ENCODE data around the gene IAH1.

The IAH1 gene

GRCh38 chr2:9440058-9440727 lies 34.2 kb upstream of the IAH1 start:
- H3K4me3 ChIP-seq (ENCODE audit: low read depth, low read length): no peak overlapping the region
- no peaks in the 10 kb centered on the region for H3K9me3 ChIP-seq
- no peaks in the 10 kb centered on the region for H3K27me3 ChIP-seq
- H3K36me3 ChIP-seq: peaks cover 82% of the 10 kb centered on the region
- DNase-seq: no peak
- H3K4me1 ChIP-seq: no peaks in the 10 kb centered on the region
- no peak for TF ChIP-seq CTCF (IDR thresholded peaks at IDR 0.05; ENCODE audit: low read depth, low read length)

- peaks cover 81% of the 10 kb centered on the region for H3K36me3 ChIP-seq
- H3K27me3 ChIP-seq: no peaks in the 10 kb centered on the region
- DNase-seq: no peak
- TF ChIP-seq CTCF (IDR thresholded peaks at IDR 0.05; ENCODE audit: low read depth, low read length): no peak
- no peaks in the 10 kb centered on the region for H3K4me1 ChIP-seq
- H3K4me3 ChIP-seq (ENCODE audit: low read depth, low read length): no peak overlapping the region
- H3K9me3 ChIP-seq: no peaks in the 10 kb centered on the region
Measured at GRCh38 chr2:9441556-9441955, 32.8 kb upstream of the IAH1 start.

GRCh38 chr2:9443526-9443925 lies 30.8 kb upstream of the IAH1 start:
- no peak overlapping the region for H3K4me3 ChIP-seq (ENCODE audit: low read depth, low read length)
- H3K36me3 ChIP-seq: peaks cover 68% of the 10 kb centered on the region
- no peaks in the 10 kb centered on the region for H3K27me3 ChIP-seq
- no peaks in the 10 kb centered on the region for H3K9me3 ChIP-seq
- DNase-seq: no peak
- no peaks in the 10 kb centered on the region for H3K4me1 ChIP-seq
- no peak for TF ChIP-seq CTCF (IDR thresholded peaks at IDR 0.05; ENCODE audit: low read depth, low read length)

- peaks cover 72% of the 10 kb centered on the region for H3K36me3 ChIP-seq
Measured at GRCh38 chr2:9445089-9445488, 29.3 kb upstream of the IAH1 start.

GRCh38 chr2:9451231-9451630 lies 23.1 kb upstream of the IAH1 start:
- DNase-seq: no peak
- Histone ChIP-seq H3K4me3 (ENCODE audit: low read depth, low read length) (no peak overlapping the region), H3K4me1 (no peaks in the 10 kb centered on the region), H3K9me3 (no peaks in the 10 kb centered on the region), H3K36me3 (peaks cover 53% of the 10 kb centered on the region), H3K27me3 (no peaks in the 10 kb centered on the region)
- TF ChIP-seq CTCF (IDR thresholded peaks at IDR 0.05; ENCODE audit: low read depth, low read length): no peak

More at GRCh38 chr2:9445089-9445488, 29.3 kb upstream of the IAH1 start:
- Histone ChIP-seq H3K4me1 (no peaks in the 10 kb centered on the region), H3K9me3 (no peaks in the 10 kb centered on the region), H3K27me3 (no peaks in the 10 kb centered on the region), H3K4me3 (ENCODE audit: low read depth, low read length) (no peak overlapping the region)
- no peak for DNase-seq
- no peak for TF ChIP-seq CTCF (IDR thresholded peaks at IDR 0.05; ENCODE audit: low read depth, low read length)

GRCh38 chr2:9460441-9461017 lies 13.8 kb upstream of the IAH1 start:
- Histone ChIP-seq H3K4me3 (ENCODE audit: low read depth, low read length) (no peak overlapping the region), H3K4me1 (no peaks in the 10 kb centered on the region), H3K27me3 (no peaks in the 10 kb centered on the region), H3K9me3 (no peaks in the 10 kb centered on the region), H3K36me3 (peaks cover 27% of the 10 kb centered on the region)
- TF ChIP-seq CTCF (IDR thresholded peaks at IDR 0.05; ENCODE audit: low read depth, low read length): no peak
- no peak for DNase-seq
